Smooth muscle cell (in vitro differentiated cells): Measurements from ENCODE around the gene LARP1. TPM values are rescaled to one million over a fixed set of nuclear protein-coding genes. Genes with fewer than 3 reads are reported as not detected.

Experiments used
- DNase-seq: peaks from one replicate; lab custom pipeline; 2025; ENCODE audit not compliant: unreplicated experiment; lab: John Stamatoyannopoulos, UW
- H2AFZ ChIP-seq: fragments of 200-600 bp; sonication (generic); 2 replicates; pipeline ENCODE4 v1.6.0; 2016; ENCODE audit warnings: antibody characterized with exemption, low read depth, mild to moderate bottlenecking
- H3F3A ChIP-seq: fragments of 200-600 bp; sonication (generic); 2 replicates; pipeline ENCODE4 v1.6.0; 2017; ENCODE audit warnings: antibody characterized with exemption, low read depth
- H3K27ac ChIP-seq: fragments of 200-600 bp; sonication (generic); 2 replicates; pipeline ENCODE4 v1.5.1; 2016; ENCODE audit warnings: low read depth, mild to moderate bottlenecking
- H3K27me3 ChIP-seq: fragments of 200-600 bp; sonication (generic); 2 replicates; pipeline ENCODE4 v1.6.1; 2016; ENCODE audit warnings: low read depth, mild to moderate bottlenecking
- H3K36me3 ChIP-seq: fragments of 200-600 bp; sonication (generic); 2 replicates; pipeline ENCODE4 v1.5.1; 2016; ENCODE audit warnings: low read depth
- H3K4me1 ChIP-seq: fragments of 200-600 bp; sonication (generic); 2 replicates; pipeline ENCODE4 v1.5.1; 2016; ENCODE audit warnings: low read depth
- H3K4me2 ChIP-seq: fragments of 200-600 bp; sonication (generic); 2 replicates; pipeline ENCODE4 v1.6.0; 2016; ENCODE audit warnings: mild to moderate bottlenecking
- H3K4me3 ChIP-seq: fragments of 200-600 bp; sonication (generic); 2 replicates; pipeline ENCODE4 v1.5.1; 2016; ENCODE audit warnings: mild to moderate bottlenecking
- H3K79me2 ChIP-seq: fragments of 200-600 bp; sonication (generic); 2 replicates; pipeline ENCODE4 v1.6.0; 2016; ENCODE audit warnings: low read depth, mild to moderate bottlenecking
- H3K9ac ChIP-seq: fragments of 200-600 bp; sonication (generic); 2 replicates; pipeline ENCODE4 v1.6.0; 2016; ENCODE audit warnings: low read depth
- H3K9me3 ChIP-seq: fragments of 200-600 bp; sonication (generic); replicated peaks from 2 replicates; pipeline ENCODE4 v1.5.1; 2016; ENCODE audit warnings: low read depth
- H4K20me1 ChIP-seq: fragments of 200-600 bp; sonication (generic); 2 replicates; pipeline ENCODE4 v1.6.0; 2016; ENCODE audit warnings: low read depth
- WGBS: methylation state at CpG from one replicate; pipeline ENCODE4 v1.1.7; 2016; ENCODE audit warnings: low lambda C conversion rate; 5-methylcytosine and 5-hydroxymethylcytosine counted together
- polyA plus RNA-seq: library from polyadenylated mRNA; unstranded; fragments of >200 nt; fragmentation: Nextera tagmentation; extraction: Ambion mirVana; gene quantifications from 2 replicates; pipeline ENCODE4 v1.2.1, GENCODE V29; 2016
- total RNA-seq: library from RNA; depleted of rRNA; stranded (reverse); fragments of >200 nt; gene quantifications from 2 replicates; pipeline ENCODE4 v1.2.3, GENCODE V29; 2014
- TF ChIP-seq, protein P1 (sequence below): fragments of 200-600 bp; sonication (generic); IDR thresholded peaks from 2 replicates; pipeline ENCODE4 v1.5.1; 2017; ENCODE audit warnings: borderline replicate concordance, mild to moderate bottlenecking, antibody characterized with exemption; ENCODE audit not compliant: insufficient read depth, poor library complexity, severe bottlenecking

LARP1 gene
- total and polyA plus RNA-seq, 2 experiments from 2014 or later, result 31.3 to 44.9 TPM

DNA sequence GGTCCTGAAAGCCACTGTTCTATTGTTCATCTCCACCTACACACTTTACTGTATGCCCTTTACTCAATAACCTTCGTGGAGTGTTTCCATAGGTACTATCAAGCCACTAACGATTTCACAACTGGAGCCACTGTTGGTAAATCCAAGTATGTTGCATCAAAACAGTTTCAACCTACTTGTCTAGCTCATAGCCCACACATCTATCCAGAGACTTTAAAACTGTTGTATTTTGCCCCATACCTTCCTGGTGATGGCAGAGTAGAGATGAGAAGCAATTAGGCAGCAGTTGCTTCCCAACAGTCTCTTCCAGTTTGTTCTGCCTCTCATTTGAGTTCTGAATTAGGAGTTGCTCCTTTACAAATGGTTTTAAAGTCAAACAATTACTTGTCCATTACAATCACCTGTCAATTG is 94.6 kb downstream of the LARP1 start:
- Histone ChIP-seq H3K9me3 (no peaks in the 10 kb centered on the region), H3K79me2 (no peaks in the 10 kb centered on the region), H2AFZ (no peak overlapping the region), H3K36me3 (no peaks in the 10 kb centered on the region), H4K20me1 (no peaks in the 10 kb centered on the region), H3K27me3 (no peaks in the 10 kb centered on the region), H3K4me3 (peak overlapping the region; percentile 37), H3K4me1 (peaks cover 7% of the 10 kb centered on the region), H3K4me2 (peak overlapping the region; percentile 82), H3K9ac (no peak overlapping the region), H3F3A (peaks cover 14% of the 10 kb centered on the region), H3K27ac (peak overlapping the region; percentile 49)
- TF ChIP-seq, protein P1, sequence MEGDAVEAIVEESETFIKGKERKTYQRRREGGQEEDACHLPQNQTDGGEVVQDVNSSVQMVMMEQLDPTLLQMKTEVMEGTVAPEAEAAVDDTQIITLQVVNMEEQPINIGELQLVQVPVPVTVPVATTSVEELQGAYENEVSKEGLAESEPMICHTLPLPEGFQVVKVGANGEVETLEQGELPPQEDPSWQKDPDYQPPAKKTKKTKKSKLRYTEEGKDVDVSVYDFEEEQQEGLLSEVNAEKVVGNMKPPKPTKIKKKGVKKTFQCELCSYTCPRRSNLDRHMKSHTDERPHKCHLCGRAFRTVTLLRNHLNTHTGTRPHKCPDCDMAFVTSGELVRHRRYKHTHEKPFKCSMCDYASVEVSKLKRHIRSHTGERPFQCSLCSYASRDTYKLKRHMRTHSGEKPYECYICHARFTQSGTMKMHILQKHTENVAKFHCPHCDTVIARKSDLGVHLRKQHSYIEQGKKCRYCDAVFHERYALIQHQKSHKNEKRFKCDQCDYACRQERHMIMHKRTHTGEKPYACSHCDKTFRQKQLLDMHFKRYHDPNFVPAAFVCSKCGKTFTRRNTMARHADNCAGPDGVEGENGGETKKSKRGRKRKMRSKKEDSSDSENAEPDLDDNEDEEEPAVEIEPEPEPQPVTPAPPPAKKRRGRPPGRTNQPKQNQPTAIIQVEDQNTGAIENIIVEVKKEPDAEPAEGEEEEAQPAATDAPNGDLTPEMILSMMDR, result no peak
- WGBS, result 55% methylated on average over 2 of the region's 2 CpGs
- DNase-seq, result no peak

DNA sequence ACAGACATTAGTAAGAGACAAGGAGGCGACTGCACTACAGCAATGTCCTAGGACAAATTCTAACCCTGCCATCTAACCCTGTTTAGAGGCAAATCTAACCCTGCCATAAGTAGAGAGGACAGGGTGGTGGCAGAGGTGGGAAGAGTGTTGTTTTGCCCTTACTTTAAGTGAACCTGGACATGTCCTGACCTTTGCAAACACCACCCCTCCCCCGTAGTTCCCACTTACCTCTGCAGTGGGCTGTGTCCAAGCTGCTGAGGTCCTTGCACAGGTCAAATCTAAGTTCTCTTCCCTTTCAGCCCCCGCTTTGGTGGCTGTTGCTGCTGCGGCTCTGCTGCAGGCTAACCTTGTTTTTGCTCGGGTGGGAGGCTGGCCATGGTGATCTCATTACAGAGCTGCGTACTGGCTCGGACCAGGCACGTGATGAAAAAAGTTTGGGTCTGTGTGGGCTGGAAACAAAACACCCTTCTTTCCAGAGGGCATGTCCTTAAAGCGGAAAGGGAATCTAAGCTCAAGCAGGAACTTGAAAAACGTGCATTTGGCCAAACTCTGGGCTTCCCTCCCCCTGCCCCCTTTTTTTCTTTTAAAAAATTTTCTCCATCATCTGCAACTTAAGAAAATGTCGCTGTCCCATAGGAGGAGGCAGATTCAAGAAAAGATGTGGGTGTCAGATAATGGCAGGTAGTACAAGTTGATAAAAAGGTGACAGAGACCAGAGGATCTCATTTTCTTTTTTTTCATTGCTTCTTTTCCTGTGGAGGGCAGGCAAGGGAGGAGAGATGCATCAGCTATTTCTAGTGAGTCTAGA is 95.3 kb downstream of the LARP1 start, which contains the start of gene FAXDC2:
Gene FAXDC2 (minus strand): TSS at position 349 of the 808 bp plus-strand sequence. CDS start 12,425 bp downstream, outside the sequence.
- no peaks in the 10 kb centered on the region for H3K36me3 ChIP-seq
- DNase-seq, result peak; percentile 18
- H2AFZ ChIP-seq, result peak within 1 kb of the TSS; percentile 8
- H4K20me1 ChIP-seq, result no peaks in the 10 kb centered on the region
- H3K4me3 ChIP-seq, result peak within 1 kb of the TSS; percentile 37
- peak within 1 kb of the TSS; percentile 49 for H3K27ac ChIP-seq
- no peaks in the 10 kb centered on the region for H3K27me3 ChIP-seq
- H3K9ac ChIP-seq, result no peak within 1 kb of the TSS
- peak within 1 kb of the TSS; percentile 82 for H3K4me2 ChIP-seq
- TF ChIP-seq, protein P1, result no peak
- peaks cover 7% of the 10 kb centered on the region for H3K4me1 ChIP-seq
- 12% methylated on average over 11 of the region's 11 CpGs for WGBS
- no peaks in the 10 kb centered on the region for H3K79me2 ChIP-seq
- H3K9me3 ChIP-seq, result no peaks in the 10 kb centered on the region
- peaks cover 14% of the 10 kb centered on the region for H3F3A ChIP-seq

DNA sequence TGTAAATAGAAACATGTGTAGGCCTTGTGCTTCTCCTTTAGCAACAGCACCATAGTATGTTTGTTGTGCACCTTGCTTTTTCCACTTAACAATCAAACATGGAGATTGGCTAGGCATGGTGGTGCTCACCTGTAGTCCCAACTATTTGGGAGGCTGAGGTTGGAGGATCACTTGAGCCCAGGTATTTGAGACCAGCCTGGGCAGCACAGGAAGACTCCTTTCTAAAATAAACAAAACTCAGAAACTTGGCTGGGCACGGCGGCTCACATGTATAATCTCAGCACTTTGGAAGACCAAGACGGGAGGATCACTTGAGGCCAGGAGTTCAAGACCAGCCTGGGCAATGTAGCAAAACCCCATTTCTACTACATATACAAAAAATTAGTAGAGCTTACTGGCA is 96.2 kb downstream of the LARP1 start:
- no peak overlapping the region for H3K4me3 ChIP-seq
- WGBS, result 97% methylated on average over 3 of the region's 3 CpGs
- peaks cover 14% of the 10 kb centered on the region for H3F3A ChIP-seq
- H3K4me1 ChIP-seq, result peaks cover 7% of the 10 kb centered on the region
- H3K9ac ChIP-seq, result no peak overlapping the region
- no peaks in the 10 kb centered on the region for H3K79me2 ChIP-seq
- no peak overlapping the region for H2AFZ ChIP-seq
- DNase-seq, result no peak
- TF ChIP-seq, protein P1, result no peak
- H3K27me3 ChIP-seq, result no peaks in the 10 kb centered on the region
- no peaks in the 10 kb centered on the region for H3K9me3 ChIP-seq
- no peak overlapping the region for H3K4me2 ChIP-seq
- no peaks in the 10 kb centered on the region for H4K20me1 ChIP-seq
- H3K27ac ChIP-seq, result no peak overlapping the region
- H3K36me3 ChIP-seq, result no peaks in the 10 kb centered on the region
